IPS-11a (cell line): ENCODE results near the gene YRDC.
"Not testable (repeated sequence)": the region's sequence is repeated elsewhere in the genome, so short reads cannot be mapped to it uniquely, and the experiment has no call there.

Experiments
- H3K4me3 ChIP-seq: one replicate; pipeline ENCODE4 v1.5.1; 2013; ENCODE audit warnings: low read depth, low read length, control low read depth

The YRDC gene

GRCh38 chr1:37776946-37777516 is 31.0 kb downstream of the YRDC start:
- no peak overlapping the region for H3K4me3 ChIP-seq

GRCh38 chr1:37771440-37771839 is 36.6 kb downstream of the YRDC start:
- not testable (repeated sequence) for H3K4me3 ChIP-seq

- no peak overlapping the region for H3K4me3 ChIP-seq
Observed at GRCh38 chr1:37767488-37767887, 40.5 kb downstream of the YRDC start.

GRCh38 chr1:37765916-37766664 is 41.9 kb downstream of the YRDC start:
- no peak overlapping the region for H3K4me3 ChIP-seq

GRCh38 chr1:37764888-37765441 is 43.0 kb downstream of the YRDC start, which contains the start of gene EPHA10:
TSS of gene EPHA10 (minus strand) at chr1:37765120. CDS start at chr1:37765066, 54 bp downstream.
- H3K4me3 ChIP-seq: no peak within 1 kb of the TSS

GRCh38 chr1:37764414-37764825 is 43.6 kb downstream of the YRDC start:
- H3K4me3 ChIP-seq: no peak overlapping the region

GRCh38 chr1:37763791-37764413 is 44.1 kb downstream of the YRDC start:
- no peak overlapping the region for H3K4me3 ChIP-seq

GRCh38 chr1:37762516-37762915 is 45.5 kb downstream of the YRDC start:
- H3K4me3 ChIP-seq: no peak overlapping the region

- H3K4me3 ChIP-seq: no peak overlapping the region
Observed at GRCh38 chr1:37761416-37762095, 46.5 kb downstream of the YRDC start.

GRCh38 chr1:37759451-37759850 is 48.6 kb downstream of the YRDC start:
- H3K4me3 ChIP-seq: no peak overlapping the region

GRCh38 chr1:37755951-37756560 is 52.0 kb downstream of the YRDC start:
- H3K4me3 ChIP-seq: no peak overlapping the region

- H3K4me3 ChIP-seq: no peak overlapping the region
Observed at GRCh38 chr1:37755290-37755689, 52.7 kb downstream of the YRDC start.

GRCh38 chr1:37753473-37754321 is 54.3 kb downstream of the YRDC start:
- H3K4me3 ChIP-seq: peak overlapping the region; percentile 6
